GM21367 (cell line): Measurements from ENCODE around the gene SLC25A15.

Source experiments
- ATAC-seq: cut with Tn5 transposase; IDR thresholded peaks from one replicate; pipeline ENCODE4 v1.9.1; 2021; ENCODE audit not compliant: unreplicated experiment

SLC25A15 gene

GRCh38 chr13:40789275-40790153, at the start of gene SLC25A15:
SLC25A15 (plus strand) TSS chr13:40789611; CDS start chr13:40793227, 3,616 bp downstream.
- ATAC-seq: peak; percentile 85

- ATAC-seq: no peak
Observed at GRCh38 chr13:40749327-40749726, 40.1 kb upstream of the SLC25A15 start.

- no peak for ATAC-seq
Observed at GRCh38 chr13:40755082-40755700, 34.2 kb upstream of the SLC25A15 start.

GRCh38 chr13:40756042-40756441, 33.4 kb upstream of the SLC25A15 start:
- no peak for ATAC-seq

GRCh38 chr13:40758811-40759210, 30.6 kb upstream of the SLC25A15 start:
- ATAC-seq: no peak

- ATAC-seq: no peak
Observed at GRCh38 chr13:40762849-40763248, 26.6 kb upstream of the SLC25A15 start.

GRCh38 chr13:40764587-40765403, 24.6 kb upstream of the SLC25A15 start:
- ATAC-seq: no peak

GRCh38 chr13:40765602-40766001, 23.8 kb upstream of the SLC25A15 start:
- ATAC-seq: no peak

GRCh38 chr13:40769970-40770369, 19.4 kb upstream of the SLC25A15 start:
- no peak for ATAC-seq

- no peak for ATAC-seq
Observed at GRCh38 chr13:40770609-40770933, 18.8 kb upstream of the SLC25A15 start.

GRCh38 chr13:40770934-40771618, 18.3 kb upstream of the SLC25A15 start, which contains the start of gene MRPS31:
MRPS31 (minus strand) TSS chr13:40771190; CDS start chr13:40771136, 54 bp downstream.
- ATAC-seq: peak; percentile 95

GRCh38 chr13:40772765-40773473, 16.5 kb upstream of the SLC25A15 start:
- no peak for ATAC-seq

- ATAC-seq: no peak
Observed at GRCh38 chr13:40774672-40775071, 14.7 kb upstream of the SLC25A15 start.

GRCh38 chr13:40776232-40776631, 13.2 kb upstream of the SLC25A15 start:
- no peak for ATAC-seq

- ATAC-seq: peak; percentile 33
Observed at GRCh38 chr13:40776681-40777165, 12.7 kb upstream of the SLC25A15 start.

- peak; percentile 86 for ATAC-seq
Observed at GRCh38 chr13:40777166-40777808, 12.1 kb upstream of the SLC25A15 start.

GRCh38 chr13:40777809-40778175, 11.6 kb upstream of the SLC25A15 start:
- ATAC-seq: peak; percentile 14

- ATAC-seq: no peak
Observed at GRCh38 chr13:40779049-40779448, 10.4 kb upstream of the SLC25A15 start.

- no peak for ATAC-seq
Observed at GRCh38 chr13:40779796-40780285, 9.6 kb upstream of the SLC25A15 start.
